Measurements from ENCODE around the gene FCGR3A. TPM values are rescaled to one million over a fixed set of nuclear protein-coding genes. Genes with fewer than 3 reads are reported as not detected.

Gene FCGR3A
- total and polyA plus RNA-seq, 3 donors from 2014 or later = 2.0 to 25.7 (median 5.5) TPM

GRCh38 chr1:161494091-161494735 is 55.4 kb downstream of the FCGR3A start:
- H3K36me3 ChIP-seq (ENCODE audit: low read depth, missing control alignments) = no peaks in the 10 kb centered on the region
- intact Hi-C loops (cut with DNase I; ENCODE audit: low total_unique reads) = no loop called here
- H3K4me3 ChIP-seq = no peak overlapping the region
- no peak for TF ChIP-seq POLR2A (IDR thresholded peaks at IDR 0.05)
- TF ChIP-seq, protein P1, sequence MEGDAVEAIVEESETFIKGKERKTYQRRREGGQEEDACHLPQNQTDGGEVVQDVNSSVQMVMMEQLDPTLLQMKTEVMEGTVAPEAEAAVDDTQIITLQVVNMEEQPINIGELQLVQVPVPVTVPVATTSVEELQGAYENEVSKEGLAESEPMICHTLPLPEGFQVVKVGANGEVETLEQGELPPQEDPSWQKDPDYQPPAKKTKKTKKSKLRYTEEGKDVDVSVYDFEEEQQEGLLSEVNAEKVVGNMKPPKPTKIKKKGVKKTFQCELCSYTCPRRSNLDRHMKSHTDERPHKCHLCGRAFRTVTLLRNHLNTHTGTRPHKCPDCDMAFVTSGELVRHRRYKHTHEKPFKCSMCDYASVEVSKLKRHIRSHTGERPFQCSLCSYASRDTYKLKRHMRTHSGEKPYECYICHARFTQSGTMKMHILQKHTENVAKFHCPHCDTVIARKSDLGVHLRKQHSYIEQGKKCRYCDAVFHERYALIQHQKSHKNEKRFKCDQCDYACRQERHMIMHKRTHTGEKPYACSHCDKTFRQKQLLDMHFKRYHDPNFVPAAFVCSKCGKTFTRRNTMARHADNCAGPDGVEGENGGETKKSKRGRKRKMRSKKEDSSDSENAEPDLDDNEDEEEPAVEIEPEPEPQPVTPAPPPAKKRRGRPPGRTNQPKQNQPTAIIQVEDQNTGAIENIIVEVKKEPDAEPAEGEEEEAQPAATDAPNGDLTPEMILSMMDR (IDR thresholded peaks at IDR 0.05) = no peak
- WGBS, 2 donors = 40 to 41% methylated on average over 3 of the region's 3 CpGs
- H3K27ac ChIP-seq = no peak overlapping the region
- no peaks in the 10 kb centered on the region for H3K27me3 ChIP-seq
- no peaks in the 10 kb centered on the region for H3K9me3 ChIP-seq
- no peak for DNase-seq
- no peaks in the 10 kb centered on the region for H3K4me1 ChIP-seq

DNA sequence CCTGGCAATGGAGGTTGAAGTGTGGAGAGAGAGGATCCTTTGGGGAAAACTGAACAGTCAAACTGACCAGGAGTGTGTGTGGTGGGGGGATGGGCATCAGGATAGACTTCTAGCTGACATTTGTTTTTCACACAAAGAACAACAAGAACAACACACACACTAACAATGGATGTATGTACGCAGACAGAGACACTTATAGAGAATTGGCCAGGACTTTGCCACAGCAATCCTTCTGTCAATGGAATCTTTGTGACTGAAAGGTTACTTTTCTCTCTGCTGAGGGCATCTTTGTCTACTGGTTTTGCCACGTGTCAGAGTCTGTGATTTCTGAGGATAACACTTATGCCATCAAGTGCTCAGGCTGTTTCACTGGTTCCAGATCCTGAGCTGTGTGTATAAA is 56.8 kb downstream of the FCGR3A start:
- Histone ChIP-seq H3K36me3 (ENCODE audit: low read depth, missing control alignments) (no peaks in the 10 kb centered on the region), H3K4me3 (no peak overlapping the region), H3K27ac (no peak overlapping the region), H3K9me3 (no peaks in the 10 kb centered on the region), H3K4me1 (no peaks in the 10 kb centered on the region), H3K27me3 (no peaks in the 10 kb centered on the region)
- DNase-seq = no peak
- intact Hi-C loops (cut with DNase I; ENCODE audit: low total_unique reads) = no loop called here
- WGBS, 2 donors = 63 to 65% methylated on average over 2 of the region's 2 CpGs
- TF ChIP-seq POLR2A (IDR thresholded peaks at IDR 0.05) = no peak
- TF ChIP-seq, protein P1 (IDR thresholded peaks at IDR 0.05) = no peak

Other genes with a start within 250 kb of the FCGR3A start
- gene MPZ, start 239.8 kb downstream of the FCGR3A start, total RNA-seq = 1 to 10 TPM; 2.3 to 4.2 TPM
- 4.7 TPM for gene MPZ, start 239.8 kb downstream of the FCGR3A start, polyA plus RNA-seq (ENCODE audit: insufficient read depth, low read depth, low replicate concordance)
- gene SDHC, start 235.4 kb downstream of the FCGR3A start, total RNA-seq = 10 to 100 TPM; 55.3 to 84.2 TPM
- gene SDHC, start 235.4 kb downstream of the FCGR3A start, polyA plus RNA-seq (ENCODE audit: insufficient read depth, low read depth, low replicate concordance) = 188 TPM
- gene CFAP126, start 181.9 kb downstream of the FCGR3A start, total RNA-seq = 10 to 100 TPM in 1 of 2 donors, 1 to 10 TPM in 1; 3.8 to 13.9 TPM
- 45.4 TPM for gene CFAP126, start 181.9 kb downstream of the FCGR3A start, polyA plus RNA-seq (ENCODE audit: insufficient read depth, low read depth, low replicate concordance)
- gene FCGR2A, start 44.4 kb downstream of the FCGR3A start, total RNA-seq = 10 to 100 TPM in 1 of 2 donors, 1 to 10 TPM in 1; 7.2 to 19.9 TPM
- 15.4 TPM for gene FCGR2A, start 44.4 kb downstream of the FCGR3A start, polyA plus RNA-seq (ENCODE audit: insufficient read depth, low read depth, low replicate concordance)
- 1 to 10 TPM in 1 of 2 donors, under 1 TPM in 1; 0.94 to 2.5 TPM for gene HSPA6, start 25.3 kb downstream of the FCGR3A start, total RNA-seq
- 2.8 TPM for gene HSPA6, start 25.3 kb downstream of the FCGR3A start, polyA plus RNA-seq (ENCODE audit: insufficient read depth, low read depth, low replicate concordance)
- under 1 TPM in 1 of 2 donors, not detected in 1; 0.37 TPM for gene FCGR3B, start 81.4 kb upstream of the FCGR3A start, total RNA-seq
- gene FCGR3B, start 81.4 kb upstream of the FCGR3A start, polyA plus RNA-seq (ENCODE audit: insufficient read depth, low read depth, low replicate concordance) = 2.5 TPM
- gene FCGR2B, start 113.3 kb upstream of the FCGR3A start, total RNA-seq = 1 to 10 TPM; 1.1 to 5.8 TPM
- 16.1 TPM for gene FCGR2B, start 113.3 kb upstream of the FCGR3A start, polyA plus RNA-seq (ENCODE audit: insufficient read depth, low read depth, low replicate concordance)
- not detected for gene FCRLA, start 157.4 kb upstream of the FCGR3A start, total RNA-seq
- gene FCRLA, start 157.4 kb upstream of the FCGR3A start, polyA plus RNA-seq (ENCODE audit: insufficient read depth, low read depth, low replicate concordance) = 0.50 TPM
- gene FCRLB, start 171.7 kb upstream of the FCGR3A start, total RNA-seq = under 1 TPM; 0.63 to 0.68 TPM
- gene FCRLB, start 171.7 kb upstream of the FCGR3A start, polyA plus RNA-seq (ENCODE audit: insufficient read depth, low read depth, low replicate concordance) = 0.53 TPM
- gene DUSP12, start 200.0 kb upstream of the FCGR3A start, total RNA-seq = 10 to 100 TPM; 23.6 to 31.8 TPM
- gene DUSP12, start 200.0 kb upstream of the FCGR3A start, polyA plus RNA-seq (ENCODE audit: insufficient read depth, low read depth, low replicate concordance) = 21.8 TPM
- 10 to 100 TPM; 38.0 to 38.2 TPM for gene ATF6, start 216.5 kb upstream of the FCGR3A start, total RNA-seq
- 22.6 TPM for gene ATF6, start 216.5 kb upstream of the FCGR3A start, polyA plus RNA-seq (ENCODE audit: insufficient read depth, low read depth, low replicate concordance)